Activated CD8-positive, alpha-beta memory T cell treated with anti-CD3 and anti-CD28 coated beads for 48 hours (primary cell): ENCODE measurements around the gene KCTD19.

ENCODE experiments used
- DNase-seq, 3 experiments: peaks; one replicate each; pipeline ENCODE4 v3.0.0-alpha.2; 2020; ENCODE audit warnings: low read depth in 2 of 3, low spot score in 2 of 3

The KCTD19 gene

GRCh38 chr16:67326115-67326471 lies 448 bp downstream of the KCTD19 start:
- no peak for DNase-seq

GRCh38 chr16:67317853-67318252 lies 8.7 kb downstream of the KCTD19 start:
- DNase-seq = no peak

GRCh38 chr16:67312719-67313118 lies 13.8 kb downstream of the KCTD19 start:
- DNase-seq = no peak

DNA sequence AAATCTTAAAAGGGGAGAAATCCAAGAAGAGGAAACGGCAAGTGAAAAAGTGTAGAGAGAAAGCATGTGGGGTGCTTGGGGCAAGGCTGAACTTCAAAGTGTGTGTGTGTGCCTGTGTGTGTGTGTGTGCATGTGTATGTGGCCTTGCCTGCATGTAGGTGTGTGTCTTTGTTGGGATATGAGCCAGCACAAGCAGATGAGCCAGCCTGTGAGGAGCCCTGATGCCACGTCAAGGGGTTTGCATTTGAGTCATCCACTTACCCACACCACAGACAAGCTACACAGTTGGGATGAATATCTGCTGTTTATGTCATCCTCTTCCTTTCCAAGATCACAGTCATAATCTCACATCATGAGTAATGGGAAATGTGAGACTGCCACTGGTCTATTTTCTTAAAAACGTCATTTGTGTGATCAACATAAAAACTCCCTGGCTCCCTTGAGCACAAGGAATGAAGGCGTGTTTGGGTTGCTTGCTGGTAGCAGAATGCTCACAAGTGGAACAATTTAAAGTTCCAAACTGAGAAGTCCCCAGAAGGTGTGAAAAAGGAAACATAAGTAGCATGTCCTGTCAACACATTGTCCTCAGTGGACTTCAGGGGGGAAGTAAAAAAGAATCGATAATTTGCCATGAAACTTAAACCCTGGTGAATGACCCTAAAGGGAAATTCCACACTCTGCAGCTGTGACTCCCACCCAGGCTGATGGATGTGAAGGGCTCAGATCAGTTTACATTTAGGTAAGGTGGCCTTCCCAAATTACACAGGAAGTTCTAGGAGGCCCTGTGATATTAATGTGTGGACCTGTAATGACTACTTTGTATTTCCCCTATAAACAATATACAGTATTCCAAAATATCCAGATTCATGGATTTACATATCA lies 14.7 kb downstream of the KCTD19 start:
- DNase-seq = peak; percentile 41 to 63 (median 61)

DNA sequence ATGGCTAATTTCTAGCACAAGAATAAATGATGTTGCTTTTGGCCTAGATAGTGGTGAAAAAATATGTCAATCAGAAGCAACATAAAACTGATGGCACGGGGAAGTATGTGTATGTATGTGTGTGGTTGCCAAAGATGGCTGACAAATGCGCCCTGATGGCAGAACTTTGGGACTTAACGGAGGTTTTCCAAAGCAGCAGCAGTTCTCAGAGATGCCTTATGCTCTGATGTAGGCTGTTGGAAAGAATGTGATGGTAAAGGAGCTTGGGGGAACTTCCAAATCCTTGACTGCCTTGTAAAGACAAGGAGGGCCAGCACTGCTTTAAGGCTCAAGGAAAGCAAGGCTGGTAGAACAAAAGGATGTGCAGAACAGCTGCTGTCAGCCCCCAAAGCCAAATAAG lies 16.0 kb downstream of the KCTD19 start:
- no peak for DNase-seq

- DNase-seq = no peak
These were observed 21.1 kb downstream of the KCTD19 start for GRCh38 chr16:67305216-67306071.

DNA sequence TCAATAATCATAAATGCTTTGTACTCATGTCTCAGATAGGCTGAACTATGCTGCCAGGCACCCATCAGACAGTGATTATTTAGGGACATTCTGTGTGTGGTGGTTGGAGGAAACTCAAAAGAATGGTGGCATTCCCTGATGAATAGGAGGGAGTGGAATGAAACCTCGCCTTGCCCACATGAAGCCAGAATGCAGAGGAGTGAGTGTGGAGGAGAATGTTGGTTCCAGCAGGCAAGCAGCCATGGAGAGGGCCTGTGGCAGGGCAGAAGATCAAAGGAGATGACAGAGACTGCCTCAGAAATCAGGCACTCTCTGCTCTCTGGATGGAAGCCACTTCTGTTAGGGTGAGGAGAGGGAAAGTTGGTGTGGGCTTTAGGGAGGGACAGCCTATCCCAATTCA lies 22.5 kb downstream of the KCTD19 start:
- DNase-seq = no peak

- no peak for DNase-seq
These were observed 23.6 kb downstream of the KCTD19 start for GRCh38 chr16:67302970-67303369.

DNA sequence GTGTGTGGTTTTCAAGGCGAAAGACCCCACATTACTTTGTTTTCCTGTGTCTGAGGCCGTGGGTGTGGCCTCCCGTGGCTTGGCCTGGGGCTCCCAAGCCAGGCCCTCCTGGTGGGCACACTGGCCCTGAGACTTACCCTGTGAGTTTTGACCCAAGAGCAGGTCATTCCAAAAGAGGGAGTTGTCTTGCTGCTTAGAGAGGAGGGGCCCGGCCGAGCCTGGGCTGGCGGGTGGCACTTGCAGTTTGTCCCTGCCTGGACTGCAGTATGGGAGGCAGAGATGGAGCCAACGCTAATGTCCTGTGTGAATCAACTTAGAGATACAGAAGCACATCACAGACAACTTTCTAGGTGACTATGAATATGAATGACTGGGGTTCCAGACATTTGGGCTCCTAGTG lies 24.5 kb downstream of the KCTD19 start:
- DNase-seq = no peak

- DNase-seq = no peak
These were observed 25.3 kb downstream of the KCTD19 start for GRCh38 chr16:67301080-67301782.

- DNase-seq = no peak
These were observed 27.3 kb downstream of the KCTD19 start for GRCh38 chr16:67299269-67299668.

GRCh38 chr16:67298277-67298676 lies 28.3 kb downstream of the KCTD19 start:
- DNase-seq = no peak

DNA sequence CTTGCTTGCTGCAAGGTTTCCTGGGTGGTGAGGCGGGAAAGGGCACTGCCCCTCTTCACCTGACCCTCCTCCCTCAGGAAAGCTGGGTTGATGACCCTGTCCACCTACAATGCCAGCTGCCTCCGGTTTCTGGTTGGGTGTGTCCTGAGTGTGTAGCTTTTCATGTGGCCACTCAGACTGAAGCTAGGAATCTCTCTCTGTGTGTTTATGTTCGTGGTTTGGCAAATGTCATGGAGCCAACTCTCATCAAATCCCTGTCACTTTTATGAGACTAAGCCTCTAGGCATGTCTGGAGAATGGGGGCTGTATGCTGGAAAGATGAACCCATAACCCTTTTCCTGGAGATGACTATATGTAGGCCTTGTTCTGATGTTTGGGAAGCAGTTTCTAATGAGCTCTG lies 30.1 kb downstream of the KCTD19 start:
- no peak for DNase-seq

DNA sequence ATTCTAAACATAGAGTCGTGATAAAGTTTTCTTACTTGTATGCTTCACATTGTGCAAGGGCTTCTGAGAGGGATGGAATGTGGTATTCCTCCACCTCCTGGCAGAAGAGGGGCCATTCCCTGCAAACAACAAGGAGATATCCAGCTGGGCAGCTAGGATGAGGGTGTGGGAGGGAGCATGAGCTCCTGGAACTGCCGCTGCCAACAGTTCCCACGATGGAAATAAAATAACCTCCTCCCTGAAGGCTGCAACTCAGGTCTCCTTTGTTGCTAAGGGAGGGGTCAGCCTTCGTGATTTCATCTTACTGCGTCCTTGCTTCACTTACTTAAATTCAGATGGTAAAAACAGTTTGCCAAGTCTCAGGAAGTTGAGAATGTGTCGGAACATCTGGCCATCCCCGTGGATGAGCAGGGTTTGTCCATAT lies 31.6 kb downstream of the KCTD19 start:
- no peak for DNase-seq

- DNase-seq = no peak
These were observed 32.3 kb downstream of the KCTD19 start for GRCh38 chr16:67294171-67294757.

- no peak for DNase-seq
These were observed 35.1 kb downstream of the KCTD19 start for GRCh38 chr16:67291461-67291860.

DNA sequence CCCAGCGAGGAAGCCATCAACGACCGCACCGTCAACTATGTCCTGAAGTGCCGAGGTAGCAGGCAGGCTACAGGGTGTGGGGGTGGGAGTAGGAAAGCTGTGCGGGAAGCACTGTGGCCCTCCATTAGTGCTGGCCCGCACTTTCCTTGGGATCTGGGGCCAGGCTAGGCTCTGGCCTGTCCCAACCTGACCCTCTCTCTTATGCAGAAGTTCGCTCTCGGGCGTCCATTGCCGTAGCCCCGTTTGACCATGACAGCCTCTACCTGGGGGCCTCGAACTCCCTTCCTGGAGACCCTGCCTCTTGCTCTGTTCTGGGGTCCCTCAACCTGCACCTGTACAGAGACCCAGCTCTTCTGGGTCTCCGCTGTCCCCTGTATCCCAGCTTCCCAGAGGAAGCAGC lies 38.6 kb downstream of the KCTD19 start:
- DNase-seq = no peak

DNA sequence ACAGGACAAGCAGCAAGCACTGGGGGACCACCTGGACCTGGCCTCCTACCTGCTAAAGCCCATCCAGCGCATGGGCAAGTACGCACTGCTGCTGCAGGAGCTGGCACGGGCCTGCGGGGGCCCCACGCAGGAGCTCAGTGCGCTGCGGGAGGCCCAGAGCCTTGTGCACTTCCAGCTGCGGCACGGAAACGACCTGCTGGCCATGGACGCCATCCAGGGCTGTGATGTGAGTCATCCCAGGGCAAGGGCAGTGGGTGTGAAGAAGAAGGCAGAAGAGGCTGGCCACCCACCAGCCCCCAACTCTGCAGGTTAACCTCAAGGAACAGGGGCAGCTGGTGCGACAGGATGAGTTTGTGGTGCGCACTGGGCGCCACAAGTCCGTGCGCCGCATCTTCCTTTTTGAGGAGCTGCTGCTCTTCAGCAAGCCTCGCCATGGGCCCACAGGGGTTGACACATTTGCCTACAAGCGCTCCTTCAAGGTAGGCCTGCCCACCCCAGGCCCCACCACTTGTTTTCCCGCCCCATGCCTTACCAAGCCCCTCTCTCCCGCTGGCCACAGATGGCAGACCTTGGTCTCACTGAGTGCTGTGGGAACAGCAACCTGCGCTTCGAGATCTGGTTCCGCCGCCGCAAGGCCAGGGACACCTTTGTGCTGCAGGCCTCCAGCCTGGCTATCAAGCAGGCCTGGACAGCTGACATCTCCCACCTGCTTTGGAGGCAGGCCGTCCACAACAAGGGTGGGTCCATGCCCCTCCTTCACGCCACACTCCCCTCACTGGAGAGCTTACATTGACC lies 39.9 kb downstream of the KCTD19 start:
- DNase-seq = no peak

- no peak for DNase-seq
These were observed 41.6 kb downstream of the KCTD19 start for GRCh38 chr16:67284699-67285646.
